ENCODE results near the gene ZMYND8. TPM values are rescaled to one million over a fixed set of nuclear protein-coding genes. Genes with fewer than 3 reads are reported as not detected.
A peak's percentile ranks its signal among the peaks of the same experiment; 100 is the strongest.

The ZMYND8 gene
- total RNA-seq, 4 donors from 2014 or later: 44.6 to 78.6 (median 65.8) TPM

DNA sequence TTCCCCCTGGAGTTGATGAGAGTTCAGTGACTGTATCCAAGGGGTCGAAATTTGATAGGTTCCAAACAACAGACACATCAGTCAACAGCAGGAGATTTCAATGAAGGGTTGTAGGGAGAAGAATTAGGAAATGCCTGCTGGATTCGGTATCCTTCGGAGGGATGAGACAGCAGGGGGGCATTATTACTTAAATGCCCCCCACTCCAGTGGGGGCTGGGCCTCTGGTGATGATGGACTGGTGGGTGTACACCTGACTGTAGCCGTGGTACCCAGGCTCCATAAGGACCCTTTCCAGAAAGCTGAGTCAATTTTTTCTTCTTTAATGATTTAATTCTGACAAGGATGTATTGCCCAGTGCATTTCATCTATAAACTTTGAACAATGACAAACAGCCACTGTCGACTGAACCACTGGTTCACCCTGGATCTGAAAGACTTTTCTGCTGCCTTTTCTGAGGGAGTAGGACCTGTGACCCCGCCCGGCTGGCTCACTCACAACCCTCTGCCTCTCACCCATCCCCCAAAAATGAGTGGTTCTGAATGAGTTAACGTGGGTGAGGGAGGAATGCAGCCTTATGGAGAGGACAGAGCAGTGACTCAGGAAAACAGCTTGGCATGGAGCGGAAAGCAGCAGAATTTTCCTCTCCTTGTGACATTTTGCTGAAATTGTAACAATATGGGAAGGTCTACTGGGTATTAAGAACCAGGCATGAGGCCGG is 41.0 kb downstream of the ZMYND8 start:
- intact Hi-C loops (cut with DNase I): no loop called here
- H3K9me3 ChIP-seq: peaks cover 0 to 5% (median 0%) of the 10 kb centered on the region in 4 donors
- peak overlapping the region; percentile 92 to 99 (median 96) for H3K27ac ChIP-seq (replicated peaks in 1 of 4)
- no peak for DNase-seq (ENCODE audit: extremely low spot score)
- H3K4me3 ChIP-seq: no peak overlapping the region
- WGBS: 52% methylated on average over 9 of the region's 10 CpGs
- H3K27me3 ChIP-seq: no peaks in the 10 kb centered on the region
- H3K36me3 ChIP-seq: peaks cover 0 to 12% (median 2%) of the 10 kb centered on the region in 4 donors
- H3K4me1 ChIP-seq: peaks cover 73 to 94% (median 91%) of the 10 kb centered on the region in 4 donors
- TF ChIP-seq, protein P1, sequence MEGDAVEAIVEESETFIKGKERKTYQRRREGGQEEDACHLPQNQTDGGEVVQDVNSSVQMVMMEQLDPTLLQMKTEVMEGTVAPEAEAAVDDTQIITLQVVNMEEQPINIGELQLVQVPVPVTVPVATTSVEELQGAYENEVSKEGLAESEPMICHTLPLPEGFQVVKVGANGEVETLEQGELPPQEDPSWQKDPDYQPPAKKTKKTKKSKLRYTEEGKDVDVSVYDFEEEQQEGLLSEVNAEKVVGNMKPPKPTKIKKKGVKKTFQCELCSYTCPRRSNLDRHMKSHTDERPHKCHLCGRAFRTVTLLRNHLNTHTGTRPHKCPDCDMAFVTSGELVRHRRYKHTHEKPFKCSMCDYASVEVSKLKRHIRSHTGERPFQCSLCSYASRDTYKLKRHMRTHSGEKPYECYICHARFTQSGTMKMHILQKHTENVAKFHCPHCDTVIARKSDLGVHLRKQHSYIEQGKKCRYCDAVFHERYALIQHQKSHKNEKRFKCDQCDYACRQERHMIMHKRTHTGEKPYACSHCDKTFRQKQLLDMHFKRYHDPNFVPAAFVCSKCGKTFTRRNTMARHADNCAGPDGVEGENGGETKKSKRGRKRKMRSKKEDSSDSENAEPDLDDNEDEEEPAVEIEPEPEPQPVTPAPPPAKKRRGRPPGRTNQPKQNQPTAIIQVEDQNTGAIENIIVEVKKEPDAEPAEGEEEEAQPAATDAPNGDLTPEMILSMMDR (IDR thresholded peaks at IDR 0.05): no peak
- TF ChIP-seq POLR2AphosphoS5 (IDR thresholded peaks at IDR 0.05) (peak in 1 of 2 donors; percentile 59), EP300 (IDR thresholded peaks at IDR 0.05) (peak; percentile 1), POLR2A (IDR thresholded peaks at IDR 0.05; ENCODE audit: low read depth) (peak; percentile 20)

DNA sequence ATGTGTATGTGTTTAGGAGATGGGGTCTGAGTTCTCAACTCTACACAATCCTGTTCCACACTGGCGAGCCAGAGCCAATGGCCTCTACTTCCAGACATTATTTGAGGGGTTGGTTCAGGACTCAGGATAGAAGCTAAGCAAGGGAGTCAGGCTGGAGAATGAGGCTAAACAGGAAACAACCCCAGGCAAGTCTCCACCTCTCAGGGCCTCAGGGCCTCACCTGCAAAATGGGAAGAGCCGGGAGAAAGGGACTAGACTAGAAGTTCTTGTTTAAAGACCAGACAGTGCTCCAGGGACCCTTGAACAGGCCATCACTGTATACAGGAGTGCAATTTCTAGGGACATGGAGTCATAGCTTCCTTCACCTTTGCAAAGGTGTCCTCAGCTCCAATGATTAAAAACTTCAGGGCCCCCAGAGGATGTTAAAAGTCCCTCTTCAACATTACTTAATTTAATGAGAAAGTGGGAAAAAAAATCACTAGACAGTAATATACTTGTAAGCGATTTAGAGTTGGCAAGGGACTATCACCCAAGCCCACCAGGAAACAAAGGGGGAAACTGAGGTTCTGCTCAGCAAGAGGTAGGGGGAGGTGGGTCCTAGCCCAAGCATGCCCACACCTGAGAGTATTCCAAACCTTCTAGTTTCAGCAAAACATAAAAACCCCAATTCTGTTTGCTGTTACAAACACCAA is 41.7 kb downstream of the ZMYND8 start:
- Histone ChIP-seq H3K9me3 (peaks cover 0 to 5% (median 0%) of the 10 kb centered on the region in 4 donors), H3K4me1 (peaks cover 72 to 94% (median 91%) of the 10 kb centered on the region in 4 donors), H3K27me3 (no peaks in the 10 kb centered on the region), H3K4me3 (no peak overlapping the region), H3K36me3 (peaks cover 0 to 14% (median 3%) of the 10 kb centered on the region in 4 donors), H3K27ac (replicated peaks in 1 of 4) (peak overlapping the region; percentile 92 to 99 (median 96))
- no peak for TF ChIP-seq EP300 (IDR thresholded peaks at IDR 0.05)
- no peak for TF ChIP-seq POLR2A (IDR thresholded peaks at IDR 0.05; ENCODE audit: low read depth)
- TF ChIP-seq, protein P1 (IDR thresholded peaks at IDR 0.05): no peak
- no peak for TF ChIP-seq POLR2AphosphoS5 (IDR thresholded peaks at IDR 0.05)
- WGBS: 94% methylated on average over 3 of the region's 3 CpGs
- intact Hi-C loops (cut with DNase I): no loop called here
- DNase-seq (ENCODE audit: extremely low spot score): no peak

DNA sequence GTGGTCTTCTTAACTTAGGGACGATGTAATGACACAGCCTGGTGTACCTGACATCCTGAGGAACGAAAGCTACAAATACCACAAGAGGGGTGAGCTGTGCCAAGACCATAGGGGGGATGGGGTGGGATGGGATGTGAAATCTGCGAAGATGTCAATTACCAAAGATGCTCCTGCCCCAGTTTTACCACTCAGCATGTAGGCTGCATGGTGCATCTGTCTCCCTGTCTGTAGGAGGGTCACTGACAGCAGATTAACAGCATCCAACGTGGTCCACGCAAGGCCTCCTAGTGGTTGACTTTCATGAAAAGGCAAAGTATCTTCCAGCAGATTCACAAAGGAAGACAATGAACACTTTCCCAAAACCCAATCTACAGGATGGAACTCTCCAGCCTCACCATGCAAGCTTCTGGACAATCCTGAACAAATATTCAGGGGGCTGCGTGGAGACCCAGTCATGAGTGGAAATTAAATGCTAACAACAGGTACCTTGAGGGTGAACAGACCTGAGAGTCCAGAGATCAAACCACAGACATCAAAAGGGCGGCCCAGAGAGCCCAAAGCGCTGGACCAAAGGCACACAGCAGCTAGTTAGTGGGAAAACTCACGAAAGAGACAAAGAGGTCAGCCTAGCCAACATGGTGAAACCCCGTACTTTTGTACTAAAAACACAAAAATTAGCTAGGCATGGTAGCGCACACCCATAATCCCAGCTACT is 44.4 kb downstream of the ZMYND8 start:
- WGBS: 96% methylated on average over 11 of the region's 11 CpGs
- Histone ChIP-seq H3K9me3 (peaks cover 0 to 3% (median 0%) of the 10 kb centered on the region in 4 donors), H3K36me3 (peaks cover 0 to 39% (median 18%) of the 10 kb centered on the region in 4 donors), H3K27ac (replicated peaks in 1 of 4) (peak overlapping the region; percentile 92 to 99 (median 96)), H3K27me3 (no peaks in the 10 kb centered on the region), H3K4me1 (peaks cover 52 to 92% (median 90%) of the 10 kb centered on the region in 4 donors), H3K4me3 (no peak overlapping the region)
- intact Hi-C loops (cut with DNase I): no loop called here
- TF ChIP-seq, protein P1 (IDR thresholded peaks at IDR 0.05): no peak
- TF ChIP-seq POLR2A (IDR thresholded peaks at IDR 0.05; ENCODE audit: low read depth): no peak
- TF ChIP-seq POLR2AphosphoS5 (IDR thresholded peaks at IDR 0.05): no peak
- no peak for TF ChIP-seq EP300 (IDR thresholded peaks at IDR 0.05)
- DNase-seq (ENCODE audit: extremely low spot score): no peak

DNA sequence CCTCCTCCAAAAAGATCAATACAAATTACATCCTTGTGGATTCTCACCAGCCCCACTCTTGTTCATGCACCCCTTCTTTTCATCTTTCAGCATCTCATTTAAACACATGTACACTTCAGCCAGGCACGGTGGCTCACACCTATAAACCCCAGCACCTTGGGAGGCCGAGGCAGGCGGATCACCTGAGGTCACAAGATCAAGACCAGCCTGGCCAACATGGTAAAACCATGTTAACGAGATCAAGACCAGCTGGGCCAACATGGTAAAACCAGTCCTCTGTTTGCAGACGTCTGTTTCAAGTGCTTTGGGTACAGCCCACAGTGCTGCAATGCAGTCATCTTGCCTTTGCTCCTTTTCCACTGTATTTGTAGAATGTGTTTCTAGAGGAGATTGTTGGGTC is 45.3 kb downstream of the ZMYND8 start:
- Histone ChIP-seq H3K4me1 (peaks cover 42 to 87% (median 84%) of the 10 kb centered on the region in 4 donors), H3K9me3 (no peaks in the 10 kb centered on the region), H3K4me3 (no peak overlapping the region), H3K36me3 (peaks cover 6 to 48% (median 26%) of the 10 kb centered on the region in 4 donors), H3K27me3 (no peaks in the 10 kb centered on the region), H3K27ac (replicated peaks in 1 of 4) (peak overlapping the region in 3 of 4 donors; percentile 95 to 99 (median 97))
- intact Hi-C loops (cut with DNase I): no loop called here
- no peak for DNase-seq (ENCODE audit: extremely low spot score)
- WGBS: 95% methylated on average over 5 of the region's 5 CpGs
- no peak for TF ChIP-seq POLR2AphosphoS5 (IDR thresholded peaks at IDR 0.05)
- no peak for TF ChIP-seq POLR2A (IDR thresholded peaks at IDR 0.05; ENCODE audit: low read depth)
- TF ChIP-seq, protein P1 (IDR thresholded peaks at IDR 0.05): no peak
- no peak for TF ChIP-seq EP300 (IDR thresholded peaks at IDR 0.05)
